Measurements from ENCODE around the gene FRMD8.
"Not testable (repeated sequence)": the region's sequence is repeated elsewhere in the genome, so short reads cannot be mapped to it uniquely, and the experiment has no call there.

FRMD8 gene

DNA sequence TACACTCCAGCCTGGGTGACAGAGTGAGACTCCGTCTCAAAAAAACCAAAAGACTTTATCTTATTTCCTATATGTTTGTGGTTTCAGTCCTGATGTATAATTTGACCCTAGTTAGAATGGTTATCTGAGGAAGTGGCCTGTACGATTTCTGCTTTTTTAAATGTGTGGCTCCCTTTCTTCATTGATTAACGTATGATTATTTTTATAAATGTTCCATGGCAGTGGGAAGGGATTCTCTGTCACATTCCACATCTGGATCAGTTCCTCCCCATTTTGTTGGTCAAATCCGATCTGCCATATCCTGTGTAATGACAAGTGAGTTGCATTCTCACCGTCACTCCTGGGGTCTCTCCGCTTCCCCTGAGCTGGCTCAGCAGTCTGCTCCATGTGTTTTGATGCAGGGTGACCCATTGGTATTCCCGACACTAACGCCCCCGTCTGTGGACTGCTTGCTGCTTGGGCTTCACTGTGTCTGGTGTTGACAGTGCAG lies 56.5 kb downstream of the FRMD8 start:
- Histone ChIP-seq H3K36me3 (ENCODE audit: insufficient read depth, low read length) (no peaks in the 10 kb centered on the region), H3K9ac (ENCODE audit: insufficient read length) (no peak overlapping the region), H3K27ac (no peak overlapping the region), H3K4me3 (no peak overlapping the region), H3K9me3 (ENCODE audit: low read depth, low read length) (no peaks in the 10 kb centered on the region; the same call in 1 of the 2 replicates)
- no peak for TF ChIP-seq POLR2AphosphoS5 (IDR thresholded peaks at IDR 0.05; ENCODE audit: borderline replicate concordance, low read depth, low read length)
- no peak for TF ChIP-seq FOXP2 (optimal IDR thresholded peaks at IDR 0.05; ENCODE audit: control extremely low read depth, extremely low read length, insufficient read depth)
- TF ChIP-seq EZH2 (IDR thresholded peaks at IDR 0.05), result no peak
- DNase-seq (ENCODE audit: low read depth, low spot score), result no peak

DNA sequence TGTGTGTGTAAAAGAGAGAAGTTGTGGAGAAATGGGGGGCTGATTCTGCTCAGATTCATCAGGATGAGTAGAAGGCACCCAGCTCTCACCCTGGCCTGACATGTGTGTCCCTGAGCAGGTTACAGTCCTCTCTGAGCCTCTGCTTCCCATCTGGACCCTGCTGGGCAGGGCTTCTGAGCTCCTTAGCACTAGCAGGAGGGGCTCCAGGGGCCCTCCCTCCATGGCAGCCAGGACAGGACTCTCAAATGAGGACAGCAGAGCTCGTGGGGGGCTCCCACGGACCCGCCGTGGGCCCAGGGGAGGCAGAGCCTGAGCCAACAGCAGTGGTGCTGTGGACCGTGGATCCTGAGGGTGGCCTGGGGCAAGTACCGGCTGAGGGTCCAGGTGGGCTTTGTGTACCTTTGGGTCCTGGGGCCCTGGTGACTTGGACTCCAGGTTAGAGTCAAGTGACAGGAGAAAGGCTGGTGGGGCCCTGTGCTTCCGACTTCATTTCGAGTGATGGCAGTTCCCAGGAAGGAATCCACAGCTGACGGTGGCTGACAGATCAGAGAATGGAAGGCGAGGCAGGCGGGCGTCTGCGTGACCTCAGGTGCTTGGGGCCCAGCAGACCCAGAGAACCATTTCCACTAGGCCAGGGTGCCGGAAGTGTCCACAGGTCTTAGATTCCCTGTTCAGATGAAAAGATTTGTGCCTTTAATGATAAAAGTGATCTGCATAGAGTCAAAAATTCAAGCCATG lies 58.0 kb downstream of the FRMD8 start:
- Histone ChIP-seq H3K9me3 (ENCODE audit: low read depth, low read length) (no peaks in the 10 kb centered on the region), H3K9ac (ENCODE audit: insufficient read length) (no peak overlapping the region), H3K4me3 (no peak overlapping the region), H3K27ac (no peak overlapping the region), H3K36me3 (ENCODE audit: insufficient read depth, low read length) (no peaks in the 10 kb centered on the region)
- no peak for DNase-seq (ENCODE audit: low read depth, low spot score)
- TF ChIP-seq POLR2AphosphoS5 (IDR thresholded peaks at IDR 0.05; ENCODE audit: borderline replicate concordance, low read depth, low read length) (no peak), FOXP2 (optimal IDR thresholded peaks at IDR 0.05; ENCODE audit: control extremely low read depth, extremely low read length, insufficient read depth) (no peak), EZH2 (IDR thresholded peaks at IDR 0.05) (no peak)

DNA sequence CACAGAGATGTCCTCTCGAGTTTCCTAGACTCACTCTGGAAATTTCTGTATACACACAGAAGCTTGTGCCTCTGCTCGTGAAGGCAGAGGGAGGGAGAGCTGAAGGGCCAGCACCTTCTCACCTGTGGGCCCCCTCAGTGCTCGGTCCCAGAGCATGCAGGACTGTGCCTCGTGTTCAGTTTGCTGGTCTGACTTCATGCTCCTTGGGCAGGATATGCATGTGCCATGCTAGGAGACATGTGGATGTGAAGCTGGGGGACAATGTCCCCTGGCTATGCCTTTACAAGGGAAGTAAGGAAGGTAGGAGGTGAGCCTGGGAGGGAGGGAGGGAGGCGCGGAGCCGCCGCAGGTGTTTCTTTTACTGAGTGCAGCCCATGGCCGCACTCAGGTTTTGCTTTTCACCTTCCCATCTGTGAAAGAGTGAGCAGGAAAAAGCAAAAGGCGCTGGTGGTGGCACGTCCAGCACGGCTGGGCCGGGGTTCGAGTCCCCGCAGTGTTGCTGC lies 58.7 kb downstream of the FRMD8 start:
- Histone ChIP-seq H3K9me3 (ENCODE audit: low read depth, low read length) (no peaks in the 10 kb centered on the region), H3K9ac (ENCODE audit: insufficient read length) (no peak overlapping the region), H3K4me3 (no peak overlapping the region), H3K36me3 (ENCODE audit: insufficient read depth, low read length) (no peaks in the 10 kb centered on the region), H3K27ac (no peak overlapping the region)
- no peak for TF ChIP-seq POLR2AphosphoS5 (IDR thresholded peaks at IDR 0.05; ENCODE audit: borderline replicate concordance, low read depth, low read length)
- TF ChIP-seq FOXP2 (optimal IDR thresholded peaks at IDR 0.05; ENCODE audit: control extremely low read depth, extremely low read length, insufficient read depth), result no peak
- TF ChIP-seq EZH2 (IDR thresholded peaks at IDR 0.05), result no peak
- no peak for DNase-seq (ENCODE audit: low read depth, low spot score)

DNA sequence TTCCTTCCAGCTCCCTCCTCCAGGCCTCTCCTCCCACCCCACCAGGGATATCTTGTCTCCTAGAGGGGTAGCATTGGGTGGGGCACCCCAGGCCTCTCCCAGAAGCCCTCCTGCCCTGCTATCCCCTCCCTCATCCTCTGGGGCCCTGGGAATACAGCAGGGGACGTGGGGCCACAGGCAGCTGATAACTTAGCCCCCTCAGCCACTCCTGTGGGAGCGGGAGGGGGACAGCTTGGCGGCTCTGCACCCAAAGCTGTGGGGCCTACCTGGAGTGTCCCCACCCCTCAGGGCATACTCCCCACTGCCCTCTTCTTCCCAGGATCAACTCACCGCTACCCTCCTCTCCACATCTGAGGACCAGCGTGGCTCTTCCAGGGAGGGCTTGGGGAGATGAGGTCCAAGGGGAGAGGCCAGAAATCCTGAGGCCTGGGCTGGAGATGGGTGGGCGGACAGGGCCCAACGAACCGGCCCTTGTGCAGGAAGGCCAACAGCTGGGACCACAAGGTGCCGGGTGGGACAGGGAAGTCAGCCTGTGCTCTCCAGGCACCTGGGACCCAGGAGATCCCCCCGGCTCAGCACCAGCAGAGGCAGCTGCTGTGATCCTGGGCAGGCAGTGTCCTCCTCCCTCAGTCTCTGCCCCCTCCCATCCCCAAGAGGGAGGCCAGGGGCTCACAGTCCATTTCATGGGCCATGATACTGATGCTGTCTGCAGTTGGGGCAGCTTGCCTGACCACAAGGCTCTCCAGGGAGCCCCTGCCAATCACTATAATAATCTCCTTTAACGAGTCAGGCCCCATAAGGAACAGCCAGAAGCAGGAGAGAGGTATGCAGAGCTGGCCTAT lies 59.4 kb downstream of the FRMD8 start:
- Histone ChIP-seq H3K9ac (ENCODE audit: insufficient read length) (no peak overlapping the region), H3K27ac (no peak overlapping the region), H3K36me3 (ENCODE audit: insufficient read depth, low read length) (no peaks in the 10 kb centered on the region), H3K4me3 (no peak overlapping the region), H3K9me3 (ENCODE audit: low read depth, low read length) (no peaks in the 10 kb centered on the region)
- no peak for TF ChIP-seq POLR2AphosphoS5 (IDR thresholded peaks at IDR 0.05; ENCODE audit: borderline replicate concordance, low read depth, low read length)
- no peak for TF ChIP-seq FOXP2 (optimal IDR thresholded peaks at IDR 0.05; ENCODE audit: control extremely low read depth, extremely low read length, insufficient read depth)
- no peak for TF ChIP-seq EZH2 (IDR thresholded peaks at IDR 0.05)
- no peak for DNase-seq (ENCODE audit: low read depth, low spot score)

DNA sequence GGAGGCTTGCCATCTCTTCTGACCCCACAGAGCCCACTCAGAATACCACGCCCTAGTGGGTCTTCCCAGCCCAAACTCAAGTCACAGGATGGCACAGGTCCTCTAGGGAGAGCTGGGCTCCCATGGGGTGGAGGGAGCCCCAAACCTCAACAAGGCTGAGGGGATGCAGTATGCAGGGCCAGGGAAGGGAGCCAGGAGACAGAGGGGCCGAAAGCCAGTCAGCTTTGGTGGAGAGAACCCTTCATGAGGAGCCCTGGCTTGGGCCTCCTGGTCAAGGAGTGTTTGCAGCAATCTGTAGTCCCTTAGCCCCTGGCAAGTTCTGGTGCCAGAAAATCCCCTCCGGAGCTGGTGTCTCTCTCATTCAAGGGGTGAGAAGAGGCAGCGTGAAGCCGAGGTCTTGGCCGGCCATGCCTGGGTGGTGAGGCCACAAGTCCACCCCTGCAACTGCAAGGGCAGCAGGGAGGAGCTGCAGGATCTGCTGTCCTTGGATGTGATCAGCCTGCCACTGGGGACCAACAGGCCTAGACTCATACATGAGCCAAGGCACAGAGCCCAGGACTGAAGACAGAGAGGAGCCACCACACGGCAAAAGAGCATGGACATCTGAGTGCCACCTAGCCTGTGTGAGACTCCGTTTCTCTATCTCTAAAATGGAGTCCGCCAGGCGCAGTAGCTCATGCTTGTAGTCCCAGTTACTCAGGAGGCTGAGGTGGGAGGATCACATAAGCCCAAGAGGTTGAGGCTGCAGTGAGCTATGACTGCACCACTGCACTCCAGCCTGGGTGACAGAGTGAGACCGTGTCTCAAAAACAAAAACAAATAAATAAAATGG lies 60.2 kb downstream of the FRMD8 start:
- Histone ChIP-seq H3K4me3 (no peak overlapping the region), H3K9me3 (ENCODE audit: low read depth, low read length) (no peaks in the 10 kb centered on the region), H3K9ac (ENCODE audit: insufficient read length) (no peak overlapping the region), H3K27ac (no peak overlapping the region), H3K36me3 (ENCODE audit: insufficient read depth, low read length) (no peaks in the 10 kb centered on the region)
- TF ChIP-seq POLR2AphosphoS5 (IDR thresholded peaks at IDR 0.05; ENCODE audit: borderline replicate concordance, low read depth, low read length), result no peak
- TF ChIP-seq FOXP2 (optimal IDR thresholded peaks at IDR 0.05; ENCODE audit: control extremely low read depth, extremely low read length, insufficient read depth), result no peak
- no peak for TF ChIP-seq EZH2 (IDR thresholded peaks at IDR 0.05)
- DNase-seq (ENCODE audit: low read depth, low spot score), result no peak

DNA sequence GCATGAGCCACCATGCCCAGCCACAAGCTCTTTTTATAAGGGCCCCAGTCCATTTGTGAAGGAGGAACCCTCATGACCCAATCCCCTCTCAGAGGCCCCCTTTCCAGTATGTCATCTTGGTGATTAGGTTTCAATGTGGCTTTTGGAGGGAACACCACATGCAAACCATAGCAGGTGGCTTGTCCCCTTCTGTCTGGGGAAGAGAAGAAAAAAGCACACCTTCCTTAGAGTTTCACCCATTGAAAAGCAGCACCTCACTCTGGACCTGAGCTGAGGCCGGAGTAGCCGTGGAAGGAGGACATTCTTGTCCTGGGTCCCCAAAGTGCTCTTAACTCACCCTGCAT lies 61.6 kb downstream of the FRMD8 start:
- DNase-seq (ENCODE audit: low read depth, low spot score), result no peak
- Histone ChIP-seq H3K9ac (ENCODE audit: insufficient read length) (no peak overlapping the region), H3K9me3 (ENCODE audit: low read depth, low read length) (no peaks in the 10 kb centered on the region), H3K4me3 (no peak overlapping the region), H3K36me3 (ENCODE audit: insufficient read depth, low read length) (no peaks in the 10 kb centered on the region), H3K27ac (no peak overlapping the region)
- TF ChIP-seq EZH2 (IDR thresholded peaks at IDR 0.05), result no peak
- no peak for TF ChIP-seq POLR2AphosphoS5 (IDR thresholded peaks at IDR 0.05; ENCODE audit: borderline replicate concordance, low read depth, low read length)
- TF ChIP-seq FOXP2 (optimal IDR thresholded peaks at IDR 0.05; ENCODE audit: control extremely low read depth, extremely low read length, insufficient read depth), result no peak

DNA sequence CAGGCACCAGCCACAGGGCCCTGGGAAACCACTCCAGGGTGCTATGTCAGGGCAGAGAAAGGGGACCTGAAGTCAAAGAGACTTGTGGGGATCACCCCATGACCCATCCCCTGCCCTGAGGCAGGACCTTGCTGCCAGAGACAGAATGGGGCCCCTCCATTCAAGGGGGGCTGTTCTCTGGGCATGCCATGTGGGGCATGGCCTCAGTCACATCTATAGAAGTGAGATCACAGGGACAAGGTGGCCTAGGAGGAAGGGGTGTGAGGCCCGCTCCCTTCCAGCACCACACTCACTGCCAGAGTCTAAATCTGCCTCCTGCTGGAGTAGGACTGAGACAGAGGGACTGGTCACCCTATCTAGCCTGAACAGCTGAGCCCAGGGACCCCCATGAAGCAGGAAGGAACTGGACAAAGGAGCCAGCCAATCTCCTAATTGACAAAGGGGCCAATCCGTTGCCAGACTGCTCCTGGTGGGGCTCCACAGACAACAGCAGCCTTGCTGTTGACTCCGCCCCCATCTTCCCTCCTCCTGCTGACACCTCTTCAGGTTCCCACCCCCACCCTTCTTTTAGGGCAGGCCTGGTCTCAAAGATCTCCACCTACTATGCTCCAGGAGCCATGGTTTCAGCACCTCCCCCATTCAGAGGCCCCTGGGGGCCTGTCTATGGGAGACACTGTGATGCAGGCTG lies 62.1 kb downstream of the FRMD8 start:
- no peak overlapping the region for H3K9ac ChIP-seq (ENCODE audit: insufficient read length)
- H3K9me3 ChIP-seq (ENCODE audit: low read depth, low read length), result no peaks in the 10 kb centered on the region
- DNase-seq (ENCODE audit: low read depth, low spot score), result no peak
- TF ChIP-seq EZH2 (IDR thresholded peaks at IDR 0.05) (no peak), POLR2AphosphoS5 (IDR thresholded peaks at IDR 0.05; ENCODE audit: borderline replicate concordance, low read depth, low read length) (no peak), FOXP2 (optimal IDR thresholded peaks at IDR 0.05; ENCODE audit: control extremely low read depth, extremely low read length, insufficient read depth) (no peak)
- no peaks in the 10 kb centered on the region for H3K36me3 ChIP-seq (ENCODE audit: insufficient read depth, low read length)
- H3K4me3 ChIP-seq, result no peak overlapping the region
- 0 out of 2 replicates have a peak overlapping the region, but pooled peaks have one; percentile 31 for H3K27ac ChIP-seq

DNA sequence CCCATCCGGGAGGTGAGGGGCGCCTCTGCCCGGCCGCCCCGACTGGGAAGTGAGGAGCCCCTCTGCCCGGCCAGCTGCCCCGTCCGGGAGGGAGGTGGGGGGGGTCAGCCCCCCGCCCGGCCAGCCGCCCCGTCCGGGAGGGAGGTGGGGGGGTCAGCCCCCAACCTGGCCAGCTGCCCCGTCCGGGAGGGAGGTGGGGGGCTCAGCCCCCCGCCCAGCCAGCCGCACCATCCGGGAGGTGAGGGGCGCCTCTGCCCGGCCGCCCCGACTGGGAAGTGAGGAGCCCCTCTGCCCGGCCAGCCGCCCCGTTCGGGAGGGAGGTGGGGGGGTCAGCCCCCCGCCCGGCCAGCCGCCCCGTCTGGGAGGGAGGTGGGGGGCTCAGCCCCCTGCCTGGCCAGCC lies 64.9 kb downstream of the FRMD8 start:
- DNase-seq (ENCODE audit: low read depth, low spot score); H3K9me3 ChIP-seq (ENCODE audit: low read depth, low read length); H3K9ac ChIP-seq (ENCODE audit: insufficient read length); H3K27ac ChIP-seq; H3K4me3 ChIP-seq; H3K36me3 ChIP-seq (ENCODE audit: insufficient read depth, low read length): not testable (repeated sequence)

DNA sequence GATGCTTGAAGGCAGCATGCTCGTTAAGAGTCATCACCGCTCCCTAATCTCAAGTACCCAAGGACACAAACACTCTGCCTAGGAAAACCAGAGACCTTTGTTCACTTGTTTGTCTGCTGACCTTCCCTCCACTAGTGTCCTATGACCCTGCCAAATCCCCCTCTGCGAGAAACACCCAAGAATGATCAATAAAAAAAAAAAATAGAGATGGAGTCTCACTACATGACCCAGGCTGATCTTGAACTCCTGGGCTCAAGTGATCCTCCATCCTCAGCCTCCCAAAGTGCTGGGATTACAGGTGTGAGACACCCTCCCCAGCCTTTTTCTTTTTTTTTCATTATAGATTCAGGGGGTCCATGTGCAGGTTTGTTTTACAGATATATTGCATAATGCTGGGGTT lies 65.8 kb downstream of the FRMD8 start:
- Histone ChIP-seq H3K4me3 (peak overlapping the region; percentile 47; the same call in 1 of the 2 replicates), H3K27ac (peak overlapping the region; percentile 90)
- H3K9ac ChIP-seq (ENCODE audit: insufficient read length), result not testable (repeated sequence)

More for the DNA sequence above, 65.8 kb downstream of the FRMD8 start:
- DNase-seq (ENCODE audit: low read depth, low spot score); H3K9me3 ChIP-seq (ENCODE audit: low read depth, low read length); H3K36me3 ChIP-seq (ENCODE audit: insufficient read depth, low read length): not testable (repeated sequence)

Measured in SK-N-MC (cell line).